ENCODE measurements around the gene C1QTNF5. TPM values are rescaled to one million over a fixed set of nuclear protein-coding genes. Genes with fewer than 3 reads are reported as not detected.

The C1QTNF5 gene
- polyA plus RNA-seq, 1 donor, result 23.2 TPM

GRCh38 chr11:119318240-119319135, 22.2 kb downstream of the C1QTNF5 start:
- DNase-seq (ENCODE audit: low read depth), result no peak

- DNase-seq (ENCODE audit: low read depth), result no peak
Observed at GRCh38 chr11:119317592-119318239, 23.0 kb downstream of the C1QTNF5 start.

- no peak for DNase-seq (ENCODE audit: low read depth)
Observed at GRCh38 chr11:119316729-119317591, 23.7 kb downstream of the C1QTNF5 start, which contains the start of gene MCAM. MCAM (minus strand) TSS chr11:119317130; CDS start chr11:119317101, 29 bp downstream.

GRCh38 chr11:119316016-119316728, 24.5 kb downstream of the C1QTNF5 start:
- no peak for DNase-seq (ENCODE audit: low read depth)

GRCh38 chr11:119315131-119316015, 25.3 kb downstream of the C1QTNF5 start:
- no peak for DNase-seq (ENCODE audit: low read depth)

GRCh38 chr11:119314726-119315125, 26.0 kb downstream of the C1QTNF5 start:
- no peak for DNase-seq (ENCODE audit: low read depth)

- DNase-seq (ENCODE audit: low read depth), result no peak
Observed at GRCh38 chr11:119310682-119311052, 30.0 kb downstream of the C1QTNF5 start.

GRCh38 chr11:119309953-119310681, 30.6 kb downstream of the C1QTNF5 start:
- DNase-seq (ENCODE audit: low read depth), result no peak

GRCh38 chr11:119309411-119309810, 31.3 kb downstream of the C1QTNF5 start:
- no peak for DNase-seq (ENCODE audit: low read depth)

- no peak for DNase-seq (ENCODE audit: low read depth)
Observed at GRCh38 chr11:119307974-119308373, 32.7 kb downstream of the C1QTNF5 start.

- no peak for DNase-seq (ENCODE audit: low read depth)
Observed at GRCh38 chr11:119307219-119307618, 33.5 kb downstream of the C1QTNF5 start.

- DNase-seq (ENCODE audit: low read depth), result no peak
Observed at GRCh38 chr11:119306373-119306890, 34.3 kb downstream of the C1QTNF5 start.

- DNase-seq (ENCODE audit: low read depth), result no peak
Observed at GRCh38 chr11:119305556-119306372, 34.9 kb downstream of the C1QTNF5 start.

GRCh38 chr11:119303227-119303718, 37.4 kb downstream of the C1QTNF5 start:
- no peak for DNase-seq (ENCODE audit: low read depth)

GRCh38 chr11:119300198-119300964, 40.3 kb downstream of the C1QTNF5 start:
- no peak for DNase-seq (ENCODE audit: low read depth)

- no peak for DNase-seq (ENCODE audit: low read depth)
Observed at GRCh38 chr11:119299416-119299815, 41.3 kb downstream of the C1QTNF5 start.

GRCh38 chr11:119298726-119299125, 42.0 kb downstream of the C1QTNF5 start:
- no peak for DNase-seq (ENCODE audit: low read depth)
